ENCODE measurements around the gene ELK1. TPM values are rescaled to one million over a fixed set of nuclear protein-coding genes. Genes with fewer than 3 reads are reported as not detected.

The ELK1 gene, protein sequence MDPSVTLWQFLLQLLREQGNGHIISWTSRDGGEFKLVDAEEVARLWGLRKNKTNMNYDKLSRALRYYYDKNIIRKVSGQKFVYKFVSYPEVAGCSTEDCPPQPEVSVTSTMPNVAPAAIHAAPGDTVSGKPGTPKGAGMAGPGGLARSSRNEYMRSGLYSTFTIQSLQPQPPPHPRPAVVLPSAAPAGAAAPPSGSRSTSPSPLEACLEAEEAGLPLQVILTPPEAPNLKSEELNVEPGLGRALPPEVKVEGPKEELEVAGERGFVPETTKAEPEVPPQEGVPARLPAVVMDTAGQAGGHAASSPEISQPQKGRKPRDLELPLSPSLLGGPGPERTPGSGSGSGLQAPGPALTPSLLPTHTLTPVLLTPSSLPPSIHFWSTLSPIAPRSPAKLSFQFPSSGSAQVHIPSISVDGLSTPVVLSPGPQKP
- 37.3 and 40.4 TPM in 2 replicates for total RNA-seq

DNA sequence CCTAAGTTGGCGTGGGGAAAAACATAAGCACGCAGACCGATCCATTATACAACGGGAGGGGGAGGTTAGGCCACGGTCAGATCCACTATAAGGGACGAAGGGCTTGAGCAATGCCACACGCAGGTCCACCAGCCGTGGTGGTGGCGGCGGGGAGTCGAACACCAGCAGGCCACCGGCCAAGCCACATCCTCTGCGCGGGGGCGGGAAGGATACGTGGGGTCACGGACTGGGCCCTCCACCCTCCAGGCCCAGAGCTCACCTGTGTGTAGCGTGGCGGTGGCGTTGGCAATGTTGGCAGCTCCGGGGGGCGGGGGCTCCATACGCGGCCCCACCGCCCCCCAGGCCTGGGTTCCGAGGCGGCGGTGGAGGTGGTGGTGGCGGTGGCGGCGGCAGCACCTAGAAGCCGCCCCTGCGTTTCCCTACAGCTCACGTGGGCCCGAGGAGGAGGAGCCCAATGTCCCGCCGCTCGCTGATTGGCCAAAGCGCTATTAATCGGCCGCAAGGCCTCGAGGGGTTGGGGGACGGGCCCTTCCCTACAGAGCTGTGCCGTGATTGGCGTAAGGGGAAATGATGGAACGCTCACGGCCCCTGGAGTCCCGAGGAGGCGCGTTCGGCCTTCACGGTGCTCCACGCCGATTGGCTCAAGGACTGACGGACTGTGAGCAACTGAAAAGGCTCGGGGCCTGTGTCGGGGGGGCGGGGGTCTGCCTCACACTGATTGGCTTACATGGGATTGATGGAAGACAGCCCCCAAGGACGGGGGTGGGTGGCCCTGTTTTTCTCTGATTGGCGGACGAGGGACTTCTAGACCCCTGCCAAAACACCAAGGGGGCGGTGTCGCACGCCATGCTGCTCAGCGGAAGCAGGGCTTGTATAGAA, at the start of gene ELK1:
TSS of gene ELK1 (minus strand) at position 400 of the 879 bp plus-strand sequence. CDS start 9,122 bp downstream, outside the sequence.

DNA sequence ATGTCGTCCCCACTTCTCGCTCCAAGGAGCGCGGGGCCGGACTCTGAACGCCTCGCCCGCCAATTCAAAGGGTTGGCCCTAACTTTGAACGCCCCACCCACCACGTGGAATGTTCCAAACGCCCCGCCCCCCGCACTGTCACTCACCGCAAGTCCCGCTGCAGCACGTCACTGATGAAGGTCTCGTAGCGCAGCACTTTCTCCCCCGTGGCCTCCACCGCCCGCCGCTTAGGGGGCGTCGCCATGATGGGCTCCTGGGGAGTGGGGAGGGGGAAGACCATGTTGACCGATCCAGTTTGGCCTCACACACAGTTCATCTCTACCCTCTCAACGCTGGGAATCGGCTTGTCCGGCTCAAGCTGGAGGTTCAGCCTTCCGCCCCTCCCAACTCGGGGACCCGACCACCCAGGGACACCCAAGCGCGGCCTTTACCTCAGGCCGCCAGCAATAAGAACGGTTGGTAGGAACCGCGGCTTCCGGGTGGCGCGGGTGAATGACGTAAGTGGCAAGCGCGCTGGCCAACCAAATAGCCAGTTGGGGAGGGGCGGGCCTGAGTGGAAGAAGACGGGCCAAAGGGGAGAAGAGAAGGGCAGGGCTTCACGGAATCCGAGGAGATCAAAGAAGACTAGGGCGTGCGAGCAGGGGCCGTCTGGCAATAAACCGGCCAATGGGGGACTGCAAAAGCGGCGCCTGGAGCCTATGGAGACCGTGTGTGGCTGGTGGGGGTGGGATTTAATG, 8.5 kb upstream of the ELK1 start, which contains the start of gene UXT:
TSS of gene UXT (minus strand) at position 497 of the 737 bp plus-strand sequence. CDS start at position 244, 253 bp downstream.

DNA sequence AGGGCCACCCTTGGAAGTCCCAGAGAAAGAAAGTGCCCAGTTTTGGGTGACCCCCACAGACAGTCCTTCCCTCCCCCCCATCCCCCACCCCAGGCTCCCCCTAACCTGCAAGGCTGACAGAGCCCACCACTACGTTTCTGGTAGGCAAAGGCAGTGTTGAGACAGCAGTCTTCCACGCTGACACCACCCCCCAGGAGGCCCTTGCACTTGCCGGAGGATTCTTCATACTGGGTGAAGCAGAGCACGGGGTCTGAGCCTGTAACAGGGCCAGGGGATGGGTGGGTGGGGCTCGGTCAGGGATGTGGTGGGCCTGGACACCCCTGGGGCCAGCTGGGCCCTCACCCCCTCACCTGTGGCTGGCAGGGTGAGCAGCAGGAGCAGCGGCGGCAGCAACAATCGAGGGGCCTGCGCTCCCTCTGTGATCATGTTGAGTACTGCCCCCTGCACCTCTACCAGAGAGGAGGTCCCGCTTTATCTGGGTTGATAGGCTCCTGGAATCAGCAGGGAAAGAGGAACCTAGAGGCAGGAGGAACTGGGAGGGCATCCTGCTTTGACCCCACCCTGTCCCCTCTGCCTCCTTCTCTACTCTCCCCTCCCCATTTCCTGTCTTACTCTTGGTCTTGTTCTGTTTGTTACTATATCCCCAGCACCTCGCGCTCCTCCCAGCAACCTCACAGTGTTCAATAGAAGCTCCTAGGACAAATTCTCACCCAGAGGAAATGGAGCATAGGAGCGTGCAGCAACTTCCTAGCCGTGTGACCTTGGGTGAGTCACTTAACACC, 20.8 kb downstream of the ELK1 start, which contains the start of gene CFP:
TSS of gene CFP (minus strand) at position 512 of the 782 bp plus-strand sequence. CDS start at position 426, 86 bp downstream.

DNA sequence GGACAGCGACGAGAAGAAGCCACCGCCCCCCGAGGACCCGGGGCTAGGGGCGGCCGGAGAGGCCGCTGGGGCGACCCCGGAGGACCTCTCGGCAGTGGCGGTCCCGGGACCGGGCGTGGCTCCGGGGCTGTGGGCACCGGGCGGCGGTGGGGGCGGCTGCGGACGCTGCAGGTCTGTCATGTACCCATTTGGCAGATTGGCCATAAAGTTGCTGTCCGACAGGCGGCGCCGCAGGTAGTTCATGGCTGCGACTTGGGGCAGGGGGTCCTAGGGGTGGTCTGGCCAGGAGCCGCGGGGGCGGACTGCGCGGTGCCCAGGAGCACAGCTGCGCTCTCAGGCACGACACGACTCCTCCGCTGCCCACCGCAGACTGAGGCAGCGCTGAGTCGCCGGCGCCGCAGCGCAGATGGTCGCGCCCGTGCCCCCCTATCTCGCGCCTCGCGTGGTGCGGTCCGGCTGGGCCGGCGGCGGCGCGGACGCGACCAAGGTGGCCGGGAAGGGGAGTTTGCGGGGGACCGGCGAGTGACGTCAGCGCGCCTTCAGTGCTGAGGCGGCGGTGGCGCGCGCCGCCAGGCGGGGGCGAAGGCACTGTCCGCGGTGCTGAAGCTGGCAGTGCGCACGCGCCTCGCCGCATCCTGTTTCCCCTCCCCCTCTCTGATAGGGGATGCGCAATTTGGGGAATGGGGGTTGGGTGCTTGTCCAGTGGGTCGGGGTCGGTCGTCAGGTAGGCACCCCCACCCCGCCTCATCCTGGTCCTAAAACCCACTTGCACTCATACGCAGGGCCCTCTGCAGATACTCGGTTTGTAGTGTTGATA, 30.7 kb downstream of the ELK1 start, which contains the start of gene SYN1:
TSS of gene SYN1 (minus strand) at position 372 of the 817 bp plus-strand sequence. CDS start at position 243, 129 bp downstream.

Other genes with a start within 250 kb of the ELK1 start
- 2.6 and 4.6 TPM in 2 replicates for gene ZNF41, start 167.3 kb downstream of the ELK1 start, total RNA-seq
- gene ARAF, start 89.4 kb downstream of the ELK1 start, total RNA-seq, result 26.7 and 42.5 TPM in 2 replicates
- gene TIMP1, start 68.1 kb downstream of the ELK1 start, total RNA-seq, result 611 and 1,853 TPM in 2 replicates
- gene SYN1, start 30.7 kb downstream of the ELK1 start, total RNA-seq, result 0.34 and 1.2 TPM in 2 replicates
- gene CFP, start 20.6 kb downstream of the ELK1 start, total RNA-seq, result 0.17 and 0.70 TPM in 2 replicates
- 120 and 143 TPM in 2 replicates for gene UXT, start 8.6 kb upstream of the ELK1 start, total RNA-seq
- 1.6 and 1.9 TPM in 2 replicates for gene ZNF81, start 186.3 kb upstream of the ELK1 start, total RNA-seq